IMR-90 (cell line): ENCODE measurements around the gene BRME1. TPM values are rescaled to one million over a fixed set of nuclear protein-coding genes. Genes with fewer than 3 reads are reported as not detected.
"Not testable (repeated sequence)": the region's sequence is repeated elsewhere in the genome, so short reads cannot be mapped to it uniquely, and the experiment has no call there.

Experiments used
- ATAC-seq: fragments of 200-7000 bp; cut with Tn5 transposase; 2 replicates; pipeline ENCODE4 v1.9.1; 2020; ENCODE audit warnings: low read depth, mild to moderate bottlenecking, moderate library complexity
- BruUV-seq: library from RNA; stranded (reverse); fragments of 400-500 nt; replicated peaks from 2 replicates; lab custom pipeline; 2021; lab: Mats Ljungman, UMichigan
- CTCF ChIA-PET: fragments of 300-600 bp; formaldehyde crosslinking; extraction: SDS; loops from one replicate; lab custom pipeline; 2021; ENCODE audit warnings: antibody characterized with exemption; lab: Yijun Ruan, JAX
- POLR2A ChIA-PET: fragments of 300-600 bp; sonication (Branson Sonifier 250); formaldehyde crosslinking; loops from one replicate; lab custom pipeline; 2022; ENCODE audit warnings: antibody characterized with exemption; ENCODE audit not compliant: unreplicated experiment; lab: Charles Lee
- DNase-seq: peaks from one replicate; pipeline ENCODE4 v3.0.0; 2013
- H2AFZ ChIP-seq: replicated peaks from 2 replicates; pipeline ENCODE3; 2013; ENCODE audit warnings: low read length, mild to moderate bottlenecking; ENCODE audit not compliant: poor library complexity
- H2AK5ac ChIP-seq: 2 replicates; pipeline ENCODE4 v1.6.1; 2013; ENCODE audit warnings: low read depth, low read length, inconsistent platforms
- H2AK9ac ChIP-seq: replicated peaks from 2 replicates; pipeline ENCODE3; 2013; ENCODE audit warnings: mild to moderate bottlenecking, low read depth, low read length, moderate library complexity; ENCODE audit not compliant: poor library complexity
- H2BK120ac ChIP-seq: 2 replicates; pipeline ENCODE4 v1.6.1; 2013; ENCODE audit warnings: low read depth, low read length, inconsistent platforms
- H2BK15ac ChIP-seq: 3 replicates; pipeline ENCODE4 v1.6.1; 2013; ENCODE audit warnings: low read depth, low read length, inconsistent platforms
- H2BK20ac ChIP-seq: 2 replicates; pipeline ENCODE4 v1.6.1; 2013; ENCODE audit warnings: low read depth, mild to moderate bottlenecking, inconsistent platforms, low read length, moderate library complexity
- H2BK5ac ChIP-seq: 2 replicates; pipeline ENCODE4 v1.6.1; 2013; ENCODE audit warnings: mild to moderate bottlenecking, low read depth, low read length, inconsistent platforms; ENCODE audit not compliant: poor library complexity, severe bottlenecking
- H3K14ac ChIP-seq: replicated peaks from 2 replicates; pipeline ENCODE4 v1.6.1; 2013; ENCODE audit warnings: low read depth, low read length, inconsistent platforms
- H3K18ac ChIP-seq: 2 replicates; pipeline ENCODE4 v1.6.1; 2013; ENCODE audit warnings: low read depth, low read length, control low read depth
- H3K23ac ChIP-seq: 2 replicates; pipeline ENCODE4 v1.6.1; 2013; ENCODE audit warnings: low read depth, low read length, inconsistent platforms
- H3K27ac ChIP-seq: 2 replicates; pipeline ENCODE4 v1.5.1; 2013; ENCODE audit warnings: mild to moderate bottlenecking, control low read depth, low read length; ENCODE audit not compliant: insufficient read depth
- H3K27me3 ChIP-seq: 2 replicates; pipeline ENCODE4 v1.6.1; 2013; ENCODE audit warnings: low read length; ENCODE audit not compliant: control insufficient read depth, insufficient read depth
- H3K36me3 ChIP-seq: 2 replicates; pipeline ENCODE4 v1.6.1; 2013; ENCODE audit warnings: low read length, mixed read lengths; ENCODE audit not compliant: control insufficient read depth, insufficient read depth
- H3K4ac ChIP-seq: 2 replicates; pipeline ENCODE4 v1.6.1; 2013; ENCODE audit warnings: low read depth, low read length, inconsistent platforms
- H3K4me1 ChIP-seq: 2 replicates; pipeline ENCODE4 v1.6.1; 2013; ENCODE audit warnings: low read length, mixed read lengths; ENCODE audit not compliant: control insufficient read depth, insufficient read depth
- H3K4me2 ChIP-seq: 2 replicates; pipeline ENCODE4 v1.6.1; 2013; ENCODE audit warnings: low read depth, mild to moderate bottlenecking, control low read depth, low read length, moderate library complexity
- H3K4me3 ChIP-seq: 2 replicates; pipeline ENCODE4 v1.5.1; 2013; ENCODE audit warnings: low read depth, mild to moderate bottlenecking, control low read depth, low read length, moderate library complexity; ENCODE audit not compliant: insufficient read depth
- H3K56ac ChIP-seq: 2 replicates; pipeline ENCODE4 v1.6.1; 2013; ENCODE audit warnings: low read length, inconsistent platforms; ENCODE audit not compliant: insufficient read depth; ENCODE audit errors: extremely low read depth
- H3K79me1 ChIP-seq, 2 experiments: 2 replicates each; pipeline ENCODE4 v1.6.1; 2013; ENCODE audit warnings: low read length in 2 of 2, inconsistent platforms in 1 of 2, low read depth in 1 of 2
- H3K9ac ChIP-seq: 2 replicates; pipeline ENCODE4 v1.6.1; 2013; ENCODE audit warnings: low read depth, low read length, control low read depth
- H3K9me1 ChIP-seq: 2 replicates; pipeline ENCODE4 v1.6.1; 2013; ENCODE audit warnings: low read length, inconsistent platforms; ENCODE audit not compliant: insufficient read depth
- H3K9me3 ChIP-seq: 2 replicates; pipeline ENCODE4 v1.6.1; 2013; ENCODE audit warnings: low read length; ENCODE audit not compliant: control insufficient read depth, insufficient read depth
- H4K20me1 ChIP-seq: 2 replicates; pipeline ENCODE4 v1.6.1; 2013; ENCODE audit warnings: low read length, inconsistent platforms; ENCODE audit not compliant: insufficient read depth
- H4K5ac ChIP-seq: 2 replicates; pipeline ENCODE4 v1.6.1; 2013; ENCODE audit warnings: mild to moderate bottlenecking, low read depth, low read length, control low read depth
- H4K8ac ChIP-seq, 2 experiments: 2 replicates each; pipeline ENCODE4 v1.6.1; 2013; ENCODE audit warnings: low read depth in 2 of 2, low read length in 2 of 2, control low read depth in 1 of 2, inconsistent platforms in 1 of 2
- H4K91ac ChIP-seq: 2 replicates; pipeline ENCODE4 v1.6.1; 2013; ENCODE audit warnings: low read depth, low read length, inconsistent platforms; ENCODE audit not compliant: insufficient read depth
- WGBS, 2 experiments: methylation state at CpG; one replicate each; pipeline versions ENCODE4 v1.1.5 to v1.1.7; 2013; ENCODE audit warnings: missing lambda C conversion rate in 2 of 2; ENCODE audit not compliant: insufficient read length in 1 of 2; ENCODE audit errors: extremely low coverage in 2 of 2; 5-methylcytosine and 5-hydroxymethylcytosine counted together
- dilution Hi-C: fragments of 300-500 bp; cut with HindIII; formaldehyde crosslinking; loops from one replicate; pipeline ENCODE4 v1.14.3; 2018; ENCODE audit warnings: low sequenced_read_pairs; ENCODE audit not compliant: unreplicated experiment
- in situ Hi-C: fragments of 300-500 bp; cut with MboI; formaldehyde crosslinking; loops from 3 replicates; pipeline ENCODE4 v1.14.3; 2019; ENCODE audit warnings: low sequenced_read_pairs, inconsistent platforms, mixed read lengths
- intact Hi-C: fragments of 100-400 bp; cut with micrococcal nuclease; formaldehyde crosslinking; loops from 2 replicates; pipeline ENCODE4 v1.10.0; 2022
- polyA plus RNA-seq, 3 experiments: library from polyadenylated mRNA; depleted of rRNA; stranded (reverse); fragments of >200 nt; gene quantifications; 2 replicates each; pipeline ENCODE4 v1.2.3, GENCODE V29; 2012; ENCODE audit warnings: low replicate concordance in 1 of 3
- total RNA-seq: library from RNA; depleted of rRNA; stranded (reverse); fragments of >200 nt; gene quantifications from 2 replicates; pipeline ENCODE4 v1.2.3, GENCODE V29; 2012

BRME1 gene
- total and polyA plus RNA-seq, 2 of the 4 experiments (the other 2 are of a cell fraction), result 0.18 to 0.38 TPM

- peaks cover 18% of the 10 kb centered on the region for H3K9me1 ChIP-seq
- POLR2A ChIA-PET, result interaction anchor here (0.5 to 2.1 kb wide), 3 partner anchors 10 to 1286 kb away, joined by 9 to 12 read pairs (median 10); no protein-coding TSS in a partner anchor
- H2AFZ ChIP-seq, result peak overlapping the region; percentile 93
- peak overlapping the region; percentile 98 for H3K27ac ChIP-seq
- peak overlapping the region; percentile 76 for H3K4me2 ChIP-seq
- peak overlapping the region; percentile 99 for H3K14ac ChIP-seq
- H3K9me3 ChIP-seq, intact Hi-C loops, H3K36me3 ChIP-seq, DNase-seq, BruUV-seq, ATAC-seq, H3K27me3 ChIP-seq, dilution Hi-C loops, H3K4me3 ChIP-seq, H4K20me1 ChIP-seq: not testable (repeated sequence)
- H4K91ac ChIP-seq, result peak overlapping the region; percentile 100
- peak overlapping the region; percentile 99 for H2BK15ac ChIP-seq
- peak overlapping the region; percentile 100 for H3K56ac ChIP-seq
- peak overlapping the region; percentile 97 to 100 for H4K8ac ChIP-seq
- peak overlapping the region; percentile 100 for H3K4ac ChIP-seq
- WGBS, 2 experiments, result no CpG with 5 or more reads among the region's 5 CpGs
- peak overlapping the region; percentile 85 for H3K9ac ChIP-seq
- H3K23ac ChIP-seq, result peak overlapping the region; percentile 100
- H2AK5ac ChIP-seq, result peak overlapping the region; percentile 100
- peak overlapping the region; percentile 100 for H4K5ac ChIP-seq
- in situ Hi-C loops, result loop anchor here (25.0 kb wide), 1 partner anchor 564 kb away; no protein-coding TSS in a partner anchor
- H2BK20ac ChIP-seq, result peak overlapping the region; percentile 100
- H2BK5ac ChIP-seq, result peak overlapping the region; percentile 99
- peak overlapping the region; percentile 100 for H3K18ac ChIP-seq
- CTCF ChIA-PET, result interaction anchor here (0.6 to 1.7 kb wide), 3 partner anchors 8 to 67 kb away, joined by 3 to 9 read pairs (median 4); no protein-coding TSS in a partner anchor
- H2AK9ac ChIP-seq, result peak overlapping the region; percentile 100
- peaks cover 29% of the 10 kb centered on the region for H3K4me1 ChIP-seq
- peaks cover 11 to 51% of the 10 kb centered on the region in 2 experiments for H3K79me1 ChIP-seq
- peak overlapping the region; percentile 99 for H2BK120ac ChIP-seq
Measured at GRCh38 chr19:13851734-13852114, 54.2 kb downstream of the BRME1 start.
